ENCODE measurements around the gene LMAN1L. TPM values are rescaled to one million over a fixed set of nuclear protein-coding genes. Genes with fewer than 3 reads are reported as not detected.

The LMAN1L gene
- total RNA-seq, 2 donors from 2014 or later: not detected

DNA sequence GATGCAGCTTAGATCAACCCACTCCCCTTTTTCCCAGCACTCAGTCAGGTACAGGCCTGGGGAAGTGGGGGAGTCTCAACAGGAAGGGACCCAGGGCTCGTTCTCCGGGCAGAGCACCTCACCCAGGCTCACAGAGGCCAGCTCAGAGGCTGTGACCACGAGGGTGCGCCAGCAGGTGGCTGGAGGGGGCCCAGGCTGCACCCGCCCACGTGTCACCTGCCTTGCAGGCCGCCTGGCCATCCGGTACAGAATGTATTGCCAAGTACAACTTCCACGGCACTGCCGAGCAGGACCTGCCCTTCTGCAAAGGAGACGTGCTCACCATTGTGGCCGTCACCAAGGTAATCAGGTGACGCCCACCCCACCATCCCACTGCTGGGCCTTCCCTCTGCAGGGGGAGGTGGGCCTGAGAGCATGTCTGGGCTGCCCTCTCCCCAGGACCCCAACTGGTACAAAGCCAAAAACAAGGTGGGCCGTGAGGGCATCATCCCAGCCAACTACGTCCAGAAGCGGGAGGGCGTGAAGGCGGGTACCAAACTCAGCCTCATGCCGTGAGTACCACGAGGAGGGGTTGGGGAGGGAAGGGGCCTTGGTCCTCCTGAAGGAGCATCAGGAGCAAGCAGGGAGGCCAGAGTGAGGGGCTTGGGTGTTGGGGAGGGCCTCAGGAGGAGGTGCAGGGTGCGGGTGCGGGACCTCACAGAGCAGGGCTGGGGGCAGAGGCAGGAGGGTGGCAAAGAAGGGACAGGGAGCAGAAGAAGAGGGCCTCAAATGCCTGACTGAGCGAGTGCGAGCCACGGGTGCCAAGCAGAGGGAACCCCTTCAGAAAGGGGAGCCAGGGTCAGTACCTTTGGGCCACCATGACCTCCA, 14.0 kb upstream of the LMAN1L start:
- TF ChIP-seq, protein P1, sequence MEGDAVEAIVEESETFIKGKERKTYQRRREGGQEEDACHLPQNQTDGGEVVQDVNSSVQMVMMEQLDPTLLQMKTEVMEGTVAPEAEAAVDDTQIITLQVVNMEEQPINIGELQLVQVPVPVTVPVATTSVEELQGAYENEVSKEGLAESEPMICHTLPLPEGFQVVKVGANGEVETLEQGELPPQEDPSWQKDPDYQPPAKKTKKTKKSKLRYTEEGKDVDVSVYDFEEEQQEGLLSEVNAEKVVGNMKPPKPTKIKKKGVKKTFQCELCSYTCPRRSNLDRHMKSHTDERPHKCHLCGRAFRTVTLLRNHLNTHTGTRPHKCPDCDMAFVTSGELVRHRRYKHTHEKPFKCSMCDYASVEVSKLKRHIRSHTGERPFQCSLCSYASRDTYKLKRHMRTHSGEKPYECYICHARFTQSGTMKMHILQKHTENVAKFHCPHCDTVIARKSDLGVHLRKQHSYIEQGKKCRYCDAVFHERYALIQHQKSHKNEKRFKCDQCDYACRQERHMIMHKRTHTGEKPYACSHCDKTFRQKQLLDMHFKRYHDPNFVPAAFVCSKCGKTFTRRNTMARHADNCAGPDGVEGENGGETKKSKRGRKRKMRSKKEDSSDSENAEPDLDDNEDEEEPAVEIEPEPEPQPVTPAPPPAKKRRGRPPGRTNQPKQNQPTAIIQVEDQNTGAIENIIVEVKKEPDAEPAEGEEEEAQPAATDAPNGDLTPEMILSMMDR (IDR thresholded peaks at IDR 0.05): peak in 3 of 7 experiments; percentile 29 to 64 (median 60)
- TF ChIP-seq POLR2A (IDR thresholded peaks at IDR 0.05): no peak
- ATAC-seq (peak; percentile 74), DNase-seq (peak; percentile 71 to 91 (median 84))
- peaks cover 18% of the 10 kb centered on the region for H3K4me1 ChIP-seq
- H3K4me3 ChIP-seq: no peak overlapping the region
- H3K27ac ChIP-seq: peak overlapping the region in 3 of 4 donors; percentile 10 to 72 (median 31)
- no peaks in the 10 kb centered on the region for H3K9me3 ChIP-seq
- peaks cover 0 to 5% of the 10 kb centered on the region in 2 donors for H3K36me3 ChIP-seq (replicated peaks in 1 of 2; ENCODE audit: insufficient read depth in 1 of 2, low read depth in 2 of 2)
- no peaks in the 10 kb centered on the region for H3K27me3 ChIP-seq
- intact Hi-C loops (cut with DNase I): no loop called here
- 67 to 91% methylated on average over 16 to 25 of the region's 25 CpGs for WGBS, 2 donors

DNA sequence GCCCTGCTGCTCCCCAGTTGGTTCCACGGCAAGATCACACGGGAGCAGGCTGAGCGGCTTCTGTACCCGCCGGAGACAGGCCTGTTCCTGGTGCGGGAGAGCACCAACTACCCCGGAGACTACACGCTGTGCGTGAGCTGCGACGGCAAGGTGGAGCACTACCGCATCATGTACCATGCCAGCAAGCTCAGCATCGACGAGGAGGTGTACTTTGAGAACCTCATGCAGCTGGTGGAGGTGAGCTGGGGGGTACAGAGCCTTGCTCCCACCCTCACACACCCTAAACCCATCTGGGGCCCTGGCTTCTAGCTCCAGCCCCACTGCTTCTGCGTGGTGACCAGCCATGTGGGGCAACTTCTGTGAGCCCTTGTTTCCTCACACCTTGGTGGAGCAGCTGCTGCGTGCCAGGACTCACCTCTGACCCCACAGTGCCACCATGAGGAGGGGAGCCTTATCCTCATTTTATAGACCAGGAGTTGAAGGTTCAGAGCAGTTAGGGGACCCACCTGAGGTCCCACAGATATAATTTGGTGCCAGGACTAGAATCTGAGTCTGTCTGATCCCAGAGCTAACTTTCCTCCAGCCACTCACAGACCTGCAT, 13.3 kb upstream of the LMAN1L start:
- TF ChIP-seq POLR2A (IDR thresholded peaks at IDR 0.05): no peak
- TF ChIP-seq, protein P1 (IDR thresholded peaks at IDR 0.05): no peak
- intact Hi-C loops (cut with DNase I): no loop called here
- DNase-seq (no peak), ATAC-seq (no peak)
- H3K36me3 ChIP-seq (replicated peaks in 1 of 2; ENCODE audit: insufficient read depth in 1 of 2, low read depth in 2 of 2): peaks cover 0 to 5% of the 10 kb centered on the region in 2 donors
- H3K4me3 ChIP-seq: no peak overlapping the region
- H3K27me3 ChIP-seq: no peaks in the 10 kb centered on the region
- H3K4me1 ChIP-seq: peaks cover 18% of the 10 kb centered on the region
- H3K9me3 ChIP-seq: no peaks in the 10 kb centered on the region
- peak overlapping the region in 2 of 4 donors; percentile 8 to 72 for H3K27ac ChIP-seq
- 83 to 92% methylated on average over 11 to 12 of the region's 16 CpGs for WGBS, 2 donors

DNA sequence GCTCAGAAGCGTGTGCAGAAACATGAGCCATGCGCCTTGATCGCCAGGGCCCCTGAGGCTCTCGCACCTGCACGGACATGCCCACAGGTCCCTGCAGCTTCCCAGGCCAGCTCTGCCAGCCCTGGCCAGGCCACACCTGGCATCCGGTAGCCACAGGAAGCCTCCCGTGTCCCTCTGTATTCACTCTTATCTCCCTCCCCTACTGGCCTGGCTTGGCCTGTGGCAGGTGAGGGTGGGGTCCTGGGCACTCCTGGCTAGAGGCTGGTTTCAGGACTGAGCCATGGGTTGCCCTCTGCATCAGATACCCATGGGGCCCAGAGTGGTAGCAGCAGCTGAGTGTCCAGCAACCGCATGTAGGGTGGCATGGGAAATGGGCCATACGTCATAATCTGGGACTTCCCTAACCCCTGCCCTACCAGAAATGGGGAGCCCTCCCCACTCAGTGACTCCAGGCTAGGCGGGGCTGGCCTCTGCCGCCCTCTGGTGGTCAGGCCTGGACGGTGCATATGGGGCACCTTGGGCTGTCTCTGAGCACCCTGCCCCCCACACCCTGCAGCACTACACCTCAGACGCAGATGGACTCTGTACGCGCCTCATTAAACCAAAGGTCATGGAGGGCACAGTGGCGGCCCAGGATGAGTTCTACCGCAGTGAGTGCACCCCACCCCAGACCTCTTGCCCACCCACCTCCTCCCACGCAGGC, 12.6 kb upstream of the LMAN1L start:
- intact Hi-C loops (cut with DNase I): no loop called here
- Histone ChIP-seq H3K4me3 (no peak overlapping the region), H3K9me3 (no peaks in the 10 kb centered on the region), H3K4me1 (peaks cover 18% of the 10 kb centered on the region), H3K27me3 (no peaks in the 10 kb centered on the region), H3K36me3 (replicated peaks in 1 of 2; ENCODE audit: insufficient read depth in 1 of 2, low read depth in 2 of 2) (peaks cover 0 to 5% of the 10 kb centered on the region in 2 donors), H3K27ac (peak overlapping the region in 2 of 4 donors; percentile 8 to 37)
- WGBS, 2 donors: 36 to 47% methylated on average over 4 to 18 of the region's 18 CpGs
- TF ChIP-seq, protein P1 (IDR thresholded peaks at IDR 0.05): peak; percentile 89 to 99 (median 94)
- TF ChIP-seq POLR2A (IDR thresholded peaks at IDR 0.05): no peak
- ATAC-seq (peak; percentile 77), DNase-seq (peak; percentile 69 to 78 (median 78))

DNA sequence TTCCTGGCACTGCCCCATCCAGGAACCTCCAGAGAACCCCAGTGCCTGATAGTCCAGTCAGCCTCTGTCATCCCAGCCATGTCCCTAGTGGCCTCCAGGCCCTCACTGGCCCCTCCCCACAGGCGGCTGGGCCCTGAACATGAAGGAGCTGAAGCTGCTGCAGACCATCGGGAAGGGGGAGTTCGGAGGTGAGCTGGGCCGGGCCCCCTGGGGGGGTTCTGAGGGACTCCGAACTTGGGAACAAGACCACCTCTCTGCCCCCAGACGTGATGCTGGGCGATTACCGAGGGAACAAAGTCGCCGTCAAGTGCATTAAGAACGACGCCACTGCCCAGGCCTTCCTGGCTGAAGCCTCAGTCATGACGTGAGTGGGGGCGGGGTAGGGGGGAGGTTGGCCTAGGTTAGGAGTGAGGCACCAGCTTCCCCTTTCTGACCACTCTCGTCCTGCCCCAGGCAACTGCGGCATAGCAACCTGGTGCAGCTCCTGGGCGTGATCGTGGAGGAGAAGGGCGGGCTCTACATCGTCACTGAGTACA, 12.0 kb upstream of the LMAN1L start:
- Histone ChIP-seq H3K9me3 (no peaks in the 10 kb centered on the region), H3K4me1 (peaks cover 18% of the 10 kb centered on the region), H3K4me3 (no peak overlapping the region), H3K36me3 (replicated peaks in 1 of 2; ENCODE audit: insufficient read depth in 1 of 2, low read depth in 2 of 2) (peaks cover 0 to 5% of the 10 kb centered on the region in 2 donors), H3K27ac (no peak overlapping the region), H3K27me3 (no peaks in the 10 kb centered on the region)
- TF ChIP-seq POLR2A (IDR thresholded peaks at IDR 0.05): no peak
- TF ChIP-seq, protein P1 (IDR thresholded peaks at IDR 0.05): no peak
- intact Hi-C loops (cut with DNase I): no loop called here
- ATAC-seq: no peak
- peak in 1 of 4 donors; percentile 20 for DNase-seq
- 74 to 78% methylated on average over 7 to 17 of the region's 20 CpGs for WGBS, 2 donors
